ENCODE data around the gene IFNL4. TPM values are rescaled to one million over a fixed set of nuclear protein-coding genes. Genes with fewer than 3 reads are reported as not detected.

Gene IFNL4
- total RNA-seq, 8 experiments from 2014 or later: 0.14 to 0.19 (median 0.17) TPM; not detected in 5

Other genes with a start within 250 kb of the IFNL4 start
- gene FBXO27, start 216.3 kb downstream of the IFNL4 start, total RNA-seq: 1 to 10 TPM in 6 of 8 experiments, under 1 TPM in 2; 0.67 to 5.4 (median 3.3) TPM
- gene ACP7, start 164.5 kb downstream of the IFNL4 start, total RNA-seq: under 1 TPM in 5 of 8 experiments, not detected in 3; 0.07 to 0.42 (median 0.15) TPM
- 10 to 100 TPM in 5 of 8 experiments, 1 to 10 TPM in 3; 6.5 to 42.8 (median 11.9) TPM for gene PAK4, start 123.1 kb downstream of the IFNL4 start, total RNA-seq
- under 1 TPM in 6 of 8 experiments, not detected in 2; 0.13 to 0.94 (median 0.24) TPM for gene NCCRP1, start 51.9 kb downstream of the IFNL4 start, total RNA-seq
- not detected for gene SYCN, start 44.6 kb downstream of the IFNL4 start, total RNA-seq
- gene IFNL3, start 3.9 kb downstream of the IFNL4 start, total RNA-seq: not detected
- not detected for gene IFNL2, start 19.5 kb upstream of the IFNL4 start, total RNA-seq
- not detected for gene IFNL1, start 47.6 kb upstream of the IFNL4 start, total RNA-seq
- 1 to 10 TPM in 7 of 8 experiments, under 1 TPM in 1; 0.41 to 6.6 (median 2.9) TPM for gene LRFN1, start 72.0 kb upstream of the IFNL4 start, total RNA-seq
- gene GMFG, start 87.2 kb upstream of the IFNL4 start, total RNA-seq: 1 to 10 TPM in 3 of 8 experiments, under 1 TPM in 3, not detected in 2; 0.55 to 1.5 (median 1.1) TPM
- gene SAMD4B, start 93.6 kb upstream of the IFNL4 start, total RNA-seq: 100 to 1,000 TPM in 2 of 8 experiments, 10 to 100 TPM in 6; 24.1 to 124 (median 64.9) TPM
- 10 to 100 TPM; 23.7 to 59.7 (median 37.0) TPM for gene PAF1, start 142.2 kb upstream of the IFNL4 start, total RNA-seq
- 10 to 100 TPM; 19.9 to 45.6 (median 26.2) TPM for gene MED29, start 142.5 kb upstream of the IFNL4 start, total RNA-seq
- 10 to 100 TPM in 3 of 8 experiments, 1 to 10 TPM in 4, under 1 TPM in 1; 0.96 to 30.4 (median 6.6) TPM for gene ZFP36, start 158.0 kb upstream of the IFNL4 start, total RNA-seq
- 10 to 100 TPM in 6 of 8 experiments, 1 to 10 TPM in 2; 1.1 to 50.6 (median 13.2) TPM for gene PLEKHG2, start 163.8 kb upstream of the IFNL4 start, total RNA-seq
- gene RPS16, start 187.1 kb upstream of the IFNL4 start, total RNA-seq: 1,000 to 10,000 TPM in 7 of 8 experiments, 100 to 1,000 TPM in 1; 781 to 3,131 (median 1,617) TPM
- gene SUPT5H, start 196.7 kb upstream of the IFNL4 start, total RNA-seq: 100 to 1,000 TPM in 1 of 8 experiments, 10 to 100 TPM in 7; 52.4 to 129 (median 76.3) TPM
- 100 to 1,000 TPM in 1 of 8 experiments, 10 to 100 TPM in 7; 46.0 to 104 (median 65.6) TPM for gene TIMM50, start 232.0 kb upstream of the IFNL4 start, total RNA-seq